HG03097 (cell line): Measurements from ENCODE around the gene CELSR1.

Experiments
- ATAC-seq: cut with Tn5 transposase; IDR thresholded peaks from one replicate; pipeline ENCODE4 v1.9.1; 2021; ENCODE audit not compliant: unreplicated experiment, low FRiP score

Gene CELSR1

DNA sequence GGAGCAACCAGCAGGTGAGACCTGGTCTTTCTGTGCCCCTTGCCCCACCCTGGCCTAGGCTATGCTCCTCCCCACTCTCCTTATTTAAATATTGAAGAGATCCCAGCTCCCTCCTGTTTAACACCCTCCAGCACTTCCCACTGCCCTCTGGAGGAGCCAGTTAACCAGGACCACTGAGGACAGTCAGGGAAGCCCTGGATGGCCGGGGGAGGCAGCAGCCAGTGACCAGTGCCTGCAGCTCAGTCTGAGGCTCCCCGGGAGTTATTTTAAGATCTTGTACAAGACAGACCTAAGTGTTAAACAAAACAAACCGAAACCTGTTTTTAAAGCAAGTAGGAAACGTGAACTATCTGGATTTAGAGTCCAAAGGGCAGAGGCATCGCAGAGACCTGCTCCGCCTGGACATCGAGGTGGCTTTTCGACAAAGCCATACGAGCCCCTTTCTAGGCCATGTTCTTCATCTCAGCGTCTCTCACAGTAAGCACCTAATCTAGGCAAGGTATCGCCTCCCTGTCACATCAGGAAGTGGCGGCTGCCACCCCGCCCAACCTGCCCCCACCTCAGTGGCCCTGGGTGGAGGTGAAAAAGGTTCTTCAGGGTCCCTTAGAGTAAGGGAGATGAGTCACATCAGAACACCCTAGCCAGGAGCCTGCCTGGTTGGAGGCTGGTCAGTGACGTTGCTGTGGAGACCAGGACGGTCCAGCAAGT, 166.7 kb downstream of the CELSR1 start:
- no peak for ATAC-seq

DNA sequence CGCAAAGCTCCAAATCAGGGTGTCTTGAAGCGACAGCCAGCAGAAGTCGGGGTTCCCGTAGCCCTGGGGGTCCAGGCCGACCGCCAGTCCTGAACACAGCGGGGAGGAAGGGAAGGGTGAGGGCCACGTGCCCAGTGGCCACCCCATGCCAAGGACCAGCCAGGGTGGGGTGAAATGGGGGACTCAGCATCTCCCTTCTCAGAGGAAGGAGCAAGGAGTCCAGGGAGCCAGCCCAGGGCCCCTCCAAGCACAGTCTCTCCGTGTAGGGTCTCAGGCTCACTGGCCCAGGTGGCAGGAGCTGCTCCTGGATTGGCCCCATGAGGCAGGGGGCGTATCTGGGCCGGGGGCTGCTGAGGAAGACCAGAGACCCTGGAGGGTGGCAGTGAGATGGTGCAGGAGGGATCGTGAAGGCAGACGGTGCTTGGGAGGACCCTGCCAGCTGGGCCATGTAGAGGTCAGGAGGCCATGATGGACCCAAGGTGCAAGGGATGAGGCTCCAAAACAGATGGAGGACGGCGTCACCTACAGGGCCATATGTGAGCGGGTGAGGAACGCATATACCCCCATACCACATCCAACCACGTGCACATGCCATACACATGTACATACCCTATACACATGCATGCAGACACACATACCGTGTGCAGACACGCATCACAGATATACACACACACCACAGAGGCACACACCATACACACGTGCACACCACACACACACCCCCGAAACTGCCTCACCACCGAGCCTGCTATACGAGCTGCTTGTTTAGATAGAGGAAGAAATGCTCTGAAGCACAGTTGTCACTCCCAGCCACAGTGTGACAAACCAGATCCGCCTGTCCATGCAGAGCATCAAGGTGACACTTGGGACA, 167.5 kb downstream of the CELSR1 start:
- ATAC-seq: no peak

DNA sequence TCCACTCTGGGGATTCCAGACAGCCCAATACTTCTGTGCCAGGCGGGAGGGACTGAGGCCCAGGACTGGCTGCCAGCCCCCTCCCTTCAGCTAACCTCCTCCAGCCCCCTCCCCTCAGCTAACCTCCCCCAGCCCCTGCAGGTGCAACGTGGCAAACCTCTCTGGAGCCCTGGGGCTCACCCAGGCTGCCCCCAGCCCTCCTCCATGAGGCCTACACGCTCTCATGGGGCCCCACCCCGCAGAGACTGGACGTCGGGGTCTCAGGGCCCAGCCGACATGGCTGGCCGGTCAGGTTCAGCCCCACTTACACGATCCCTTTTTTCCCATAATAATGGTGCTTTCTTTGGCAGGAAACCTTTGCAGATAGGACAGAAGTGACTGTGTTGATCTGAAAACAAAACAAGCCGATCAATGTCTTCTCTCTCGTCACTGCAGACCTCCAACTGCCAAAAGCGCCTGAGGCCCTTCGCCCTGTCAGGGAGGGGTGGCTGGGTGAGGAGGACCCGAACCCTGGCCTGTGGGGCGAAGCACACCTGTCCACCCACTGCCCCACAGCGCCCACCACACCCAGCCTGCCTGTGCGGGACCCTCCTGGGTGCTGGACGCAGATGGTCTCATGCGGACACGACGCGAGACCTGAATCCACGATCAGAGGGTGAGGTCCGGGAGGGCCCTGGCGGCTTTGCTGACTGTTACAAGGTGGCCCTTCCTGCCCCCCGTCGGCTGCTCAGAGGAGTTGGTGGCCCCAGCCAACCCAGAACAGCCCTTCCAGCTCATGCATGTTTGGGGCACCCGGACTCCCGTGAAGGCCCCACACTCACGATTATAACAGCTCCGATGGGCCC, 168.3 kb downstream of the CELSR1 start:
- no peak for ATAC-seq

DNA sequence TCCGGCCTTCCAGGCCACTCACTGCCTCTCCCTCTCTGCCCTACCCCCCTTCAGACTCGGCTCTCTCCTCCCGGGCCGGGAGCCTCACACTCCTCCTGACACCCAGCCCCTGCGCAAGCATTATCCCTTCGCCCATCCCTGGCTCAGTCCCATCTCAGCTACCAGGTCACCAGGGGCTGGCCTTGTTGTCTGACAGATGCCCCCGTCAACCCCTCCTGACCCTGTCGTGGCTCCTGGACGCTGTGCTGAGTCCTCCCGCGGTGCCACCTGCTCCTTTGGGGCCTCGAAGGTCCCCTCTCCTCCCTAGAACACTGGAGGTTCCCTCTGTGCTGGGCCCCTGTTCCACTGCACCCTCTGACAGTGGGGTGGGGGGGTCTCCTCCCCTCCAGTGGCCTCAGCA, 169.0 kb downstream of the CELSR1 start:
- ATAC-seq: no peak

DNA sequence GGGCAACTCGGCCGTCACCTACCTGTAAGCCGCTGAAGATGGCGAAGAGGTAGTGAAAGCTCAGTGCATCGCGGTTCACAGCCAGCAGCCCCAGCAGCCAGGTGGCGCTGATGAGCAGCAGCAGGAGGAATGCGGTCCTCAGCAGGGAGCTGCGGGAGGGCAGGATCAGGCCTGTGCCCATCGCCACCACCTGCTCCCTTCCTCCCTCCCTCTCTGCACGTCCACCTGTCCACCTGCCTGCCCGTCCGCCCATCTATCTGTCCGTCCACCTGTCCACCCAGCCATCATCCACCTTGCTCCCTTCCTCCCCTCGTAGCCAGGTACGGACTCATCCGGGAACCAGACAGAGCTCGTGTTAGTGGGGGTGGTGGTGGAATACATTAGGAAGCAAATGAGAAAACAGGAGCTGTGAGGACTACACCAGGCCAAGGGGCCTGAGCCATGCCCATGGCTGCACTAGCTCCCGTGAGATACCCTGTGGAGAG, 169.7 kb downstream of the CELSR1 start:
- no peak for ATAC-seq

DNA sequence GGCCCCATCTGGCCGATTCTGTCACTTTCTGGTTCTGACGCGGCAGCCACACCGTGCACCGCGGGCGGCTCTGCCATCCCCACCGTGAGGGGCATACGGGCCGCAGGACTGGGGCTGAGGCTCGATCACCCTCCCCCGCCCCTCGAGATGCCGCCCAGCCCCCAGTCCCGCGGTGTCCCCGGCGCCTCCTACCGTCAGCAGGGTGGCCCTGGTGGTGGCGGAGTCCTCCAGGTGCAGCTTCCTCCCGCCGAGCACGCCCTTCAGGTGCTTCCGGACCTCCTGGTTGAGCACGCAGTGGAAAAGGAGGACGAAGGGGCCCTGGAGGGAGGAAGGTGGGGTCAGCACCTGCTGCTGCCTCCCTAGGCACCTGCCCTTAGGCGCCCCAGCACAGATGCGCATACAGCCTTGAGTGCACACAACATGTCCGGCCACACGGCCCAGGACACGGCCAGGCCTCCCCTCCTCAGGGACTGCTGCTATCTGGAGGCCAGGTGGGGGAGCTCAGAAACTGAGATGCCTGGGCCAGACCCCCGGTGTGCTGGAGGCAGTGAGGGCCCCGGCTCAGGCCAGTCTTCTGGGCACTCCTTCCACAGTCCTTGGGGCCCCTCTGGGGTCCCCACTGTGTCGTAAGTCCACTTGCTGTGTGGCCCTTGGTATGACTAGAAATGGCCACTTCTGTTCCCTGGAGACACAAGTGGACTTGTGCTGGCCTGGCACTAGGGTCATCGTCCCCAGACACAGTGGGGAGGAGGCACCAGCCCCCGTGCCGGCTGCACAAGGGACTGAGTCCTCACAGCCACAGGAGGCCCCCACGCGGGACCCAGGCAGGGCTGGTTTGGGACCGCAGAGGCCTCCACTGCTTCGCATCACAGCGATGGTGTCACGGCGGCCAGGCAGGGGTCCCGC, 170.4 kb downstream of the CELSR1 start:
- no peak for ATAC-seq

DNA sequence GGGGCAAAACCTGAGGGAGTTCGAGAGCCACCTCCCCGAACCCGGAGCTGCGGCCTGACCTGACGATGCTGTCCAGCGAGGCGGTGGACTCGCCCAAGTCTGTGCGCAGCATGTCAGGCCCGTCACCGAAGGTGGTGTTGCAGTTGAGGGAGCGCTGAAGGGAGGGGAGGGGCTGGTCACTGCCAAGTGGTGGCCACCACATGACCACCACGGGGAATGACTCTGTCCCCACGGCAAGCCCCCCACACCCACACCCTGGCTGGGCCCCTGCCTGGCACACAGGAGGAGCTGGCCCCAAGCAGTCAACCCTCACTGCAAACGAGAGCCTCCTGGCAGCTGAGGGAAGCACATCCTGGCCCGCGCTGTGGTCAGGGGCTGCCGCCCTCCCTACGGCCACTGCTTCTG, 171.1 kb downstream of the CELSR1 start:
- ATAC-seq: no peak

DNA sequence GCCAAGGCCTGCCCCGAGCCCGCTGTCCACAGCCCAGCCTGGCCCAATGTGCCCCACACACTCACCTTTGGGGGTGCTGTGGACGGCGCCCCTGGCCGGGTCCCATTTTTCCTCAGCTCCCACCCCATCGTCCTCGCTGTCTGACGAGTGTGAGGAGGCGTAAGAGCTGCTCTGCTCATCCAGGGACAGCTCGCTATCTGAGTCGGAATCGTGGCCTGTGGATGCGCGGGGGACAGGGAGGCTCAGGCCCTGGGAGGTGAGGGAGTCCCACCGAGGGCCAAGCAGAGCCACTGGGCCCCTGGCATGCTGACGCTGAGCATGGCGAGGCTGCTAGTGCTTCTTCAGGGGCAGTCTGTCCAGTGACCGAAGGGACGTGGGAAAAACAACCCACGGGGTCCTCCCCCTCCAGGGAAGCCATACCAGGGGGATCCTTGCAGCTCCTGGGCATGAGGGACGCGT, 172.2 kb downstream of the CELSR1 start:
- no peak for ATAC-seq

DNA sequence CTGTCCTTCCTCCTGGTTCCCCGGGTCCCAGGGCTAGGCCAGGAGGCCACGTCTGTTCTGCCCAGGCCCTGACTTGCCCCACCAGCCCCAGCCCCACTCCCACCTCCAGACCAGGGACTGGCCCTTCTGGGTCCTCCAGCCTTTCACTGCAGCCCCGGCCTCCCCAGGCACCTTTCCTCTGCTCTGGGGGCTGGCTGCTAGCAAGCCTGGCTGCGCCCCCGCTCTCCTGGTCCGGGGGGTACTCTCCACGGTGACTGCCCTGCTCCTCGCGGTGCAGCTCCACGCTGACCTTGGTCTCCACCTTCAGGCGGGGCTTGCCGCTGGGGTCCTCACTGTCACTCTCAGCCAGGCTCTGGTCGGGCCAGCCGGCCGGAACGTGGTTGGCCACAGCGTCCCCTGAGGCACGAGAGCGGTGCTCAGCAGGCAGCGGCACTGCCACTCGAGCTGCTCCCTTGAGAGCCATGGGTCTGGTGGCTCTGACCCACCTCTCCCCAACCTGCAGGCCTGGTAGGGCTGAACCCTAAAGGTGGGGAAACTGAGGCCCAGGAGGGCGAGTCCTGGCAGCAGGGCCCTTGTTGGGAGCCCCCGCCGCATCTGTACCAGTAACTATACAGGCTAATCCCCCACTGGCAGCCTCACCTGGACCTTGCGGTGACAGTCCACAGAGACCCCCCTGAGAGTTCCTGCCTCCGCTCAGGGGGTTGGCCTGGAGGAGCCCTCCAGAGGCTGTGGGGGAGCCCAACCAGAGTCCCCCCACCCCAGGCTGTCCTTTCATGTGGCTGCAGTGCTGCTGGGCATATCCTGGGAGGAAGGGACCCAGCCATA, 172.9 kb downstream of the CELSR1 start:
- ATAC-seq: no peak

DNA sequence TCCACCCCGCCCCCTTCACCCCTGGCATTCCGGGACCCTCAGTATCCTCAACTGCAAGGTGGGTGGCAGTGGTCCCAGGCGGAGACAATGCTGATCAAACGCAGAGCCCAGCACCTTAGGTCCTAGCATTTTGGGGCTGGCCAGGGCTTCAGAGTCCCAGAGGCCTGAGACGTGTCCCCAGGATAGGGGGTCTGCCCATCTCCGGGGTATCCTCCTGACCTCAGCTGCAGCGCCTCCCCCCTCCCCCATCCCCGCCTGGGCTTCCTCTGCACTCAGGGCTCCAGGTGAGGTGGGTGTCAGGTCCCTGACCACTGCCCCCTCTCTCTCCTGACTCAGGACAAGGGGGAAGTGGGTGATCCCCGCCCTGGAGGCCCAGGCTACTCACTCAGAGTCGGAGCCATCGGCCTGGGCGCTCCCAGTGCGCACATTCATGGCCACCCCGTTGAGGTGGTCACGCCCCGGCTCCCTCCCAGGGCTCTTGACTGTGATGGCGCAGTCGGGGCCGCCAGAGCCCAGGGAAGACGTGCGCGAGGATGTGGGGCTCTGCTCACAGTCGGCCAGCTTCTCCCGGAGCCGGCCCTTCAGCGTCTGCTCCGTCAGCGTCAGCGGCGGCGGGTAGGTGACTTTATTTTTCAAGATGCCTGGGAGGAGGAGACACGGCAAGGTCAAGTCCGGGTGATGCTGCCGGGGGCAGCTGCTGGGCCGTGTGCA, 173.7 kb downstream of the CELSR1 start:
- no peak for ATAC-seq

DNA sequence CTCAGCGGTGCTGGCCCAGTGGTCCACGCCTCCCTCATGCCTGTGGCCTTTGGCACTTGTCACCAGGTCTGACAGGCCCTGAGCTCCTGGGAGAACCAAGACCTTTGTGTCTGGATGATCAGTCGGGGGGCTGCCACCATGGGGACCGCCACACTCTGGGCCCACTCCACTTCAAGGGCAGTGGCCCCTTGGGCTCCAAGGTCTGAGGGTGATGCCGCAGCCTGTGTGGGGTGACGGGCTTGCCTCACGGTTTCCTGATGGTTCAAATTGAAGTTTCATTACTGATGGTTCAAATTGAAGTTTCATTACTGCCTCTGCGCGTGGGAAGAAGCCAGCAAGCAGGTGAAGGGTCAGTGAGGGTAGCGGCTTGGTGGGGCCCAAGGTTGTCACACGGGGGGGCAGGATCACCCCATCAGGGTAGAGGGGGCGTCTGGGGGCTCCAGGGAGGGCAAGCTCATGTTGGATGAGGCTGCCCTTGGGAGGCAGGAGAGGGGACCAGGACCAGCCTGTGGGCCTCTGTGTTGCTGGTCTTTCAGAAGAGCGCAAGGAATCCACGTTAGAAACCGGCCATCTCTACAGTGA, 174.4 kb downstream of the CELSR1 start:
- no peak for ATAC-seq

DNA sequence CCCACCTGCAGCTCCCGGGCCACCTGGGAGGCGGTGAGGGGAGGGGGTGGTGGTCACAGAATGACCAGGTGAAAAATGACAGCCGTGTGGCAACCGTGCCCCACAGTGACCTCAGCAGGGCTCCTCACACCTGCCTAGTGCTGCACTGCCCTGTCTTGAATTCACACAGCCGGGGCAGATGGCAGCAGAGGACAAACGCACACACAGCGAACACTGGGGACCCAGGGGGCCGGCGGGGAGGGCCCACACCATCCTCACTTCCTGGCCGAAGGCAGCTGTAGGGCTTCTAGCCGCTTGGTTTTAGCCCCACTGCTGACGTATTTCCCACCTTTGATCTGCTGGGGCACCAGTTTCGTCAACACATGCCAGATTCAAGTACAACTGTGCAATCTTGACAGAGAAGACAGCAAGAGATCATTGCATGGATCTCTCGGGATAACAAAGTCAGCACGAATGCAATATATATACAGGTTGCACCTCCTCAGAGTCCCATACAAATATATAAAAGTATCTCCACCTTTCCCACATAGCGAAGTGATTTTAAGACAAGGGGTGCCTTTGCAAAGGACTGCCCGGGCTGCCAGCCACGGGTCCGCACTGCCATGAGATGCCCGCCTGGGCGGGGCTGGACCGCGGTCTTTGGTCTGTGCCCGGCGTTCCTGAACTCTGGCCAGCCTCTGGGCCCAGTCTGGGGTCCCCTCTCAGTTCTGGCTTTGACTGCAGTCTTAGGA, 175.1 kb downstream of the CELSR1 start:
- ATAC-seq: no peak

DNA sequence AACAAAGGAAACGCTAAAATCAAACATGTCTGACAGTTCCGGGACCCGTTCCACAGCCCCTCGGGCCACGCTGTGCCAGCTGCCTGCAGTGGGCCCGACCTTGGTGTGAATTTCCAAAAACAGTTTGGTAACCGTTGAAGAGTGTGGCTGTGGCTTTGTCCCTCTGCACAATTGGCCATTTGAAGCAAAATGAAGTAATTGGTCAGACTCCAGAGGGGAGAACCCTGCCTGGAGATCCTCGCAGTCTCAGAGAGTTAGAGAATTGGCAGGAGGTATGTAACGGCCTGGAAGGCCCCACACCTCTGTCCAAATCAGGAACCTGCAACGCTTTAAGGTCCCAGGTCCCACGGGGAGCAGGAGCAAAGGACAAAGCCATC, 175.6 kb downstream of the CELSR1 start:
- ATAC-seq: no peak

DNA sequence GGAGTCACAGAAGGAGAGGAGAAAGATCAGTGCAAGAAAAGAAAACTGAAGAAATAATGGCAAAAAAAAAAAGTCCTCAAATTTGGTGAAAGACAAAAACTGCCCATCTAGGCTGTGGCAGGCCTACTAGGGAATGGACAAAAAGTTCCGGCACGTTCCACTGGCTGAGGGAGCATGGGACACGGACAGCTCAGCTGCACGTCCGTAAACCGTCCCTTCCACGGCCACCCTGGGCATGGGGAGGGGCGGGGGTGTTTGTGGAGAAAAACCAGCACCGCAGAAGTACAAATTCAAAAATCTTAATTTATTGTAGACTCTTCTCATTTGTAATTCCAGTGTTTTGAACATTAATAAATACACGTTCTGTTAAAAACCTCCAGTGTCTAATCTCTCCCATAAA, 176.5 kb downstream of the CELSR1 start:
- no peak for ATAC-seq

DNA sequence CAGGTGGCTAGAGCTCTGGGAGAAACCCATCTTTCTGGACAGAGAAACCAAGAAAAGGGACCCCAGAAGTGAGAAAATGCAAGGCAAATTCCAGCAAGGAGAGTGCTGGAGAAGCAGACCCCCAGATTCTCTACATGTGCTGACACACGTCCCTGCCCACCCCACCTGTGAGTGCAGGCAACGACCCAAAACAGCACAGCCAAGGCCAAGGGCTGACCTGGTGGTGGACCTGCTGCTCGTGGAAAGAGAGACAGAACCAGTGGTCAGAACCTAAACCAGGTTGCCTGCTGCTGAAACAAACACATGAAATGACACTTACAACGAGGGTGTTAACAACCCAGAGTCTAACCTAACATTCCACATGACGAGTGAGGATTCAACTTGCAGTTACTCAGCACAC, 177.3 kb downstream of the CELSR1 start:
- ATAC-seq: no peak

DNA sequence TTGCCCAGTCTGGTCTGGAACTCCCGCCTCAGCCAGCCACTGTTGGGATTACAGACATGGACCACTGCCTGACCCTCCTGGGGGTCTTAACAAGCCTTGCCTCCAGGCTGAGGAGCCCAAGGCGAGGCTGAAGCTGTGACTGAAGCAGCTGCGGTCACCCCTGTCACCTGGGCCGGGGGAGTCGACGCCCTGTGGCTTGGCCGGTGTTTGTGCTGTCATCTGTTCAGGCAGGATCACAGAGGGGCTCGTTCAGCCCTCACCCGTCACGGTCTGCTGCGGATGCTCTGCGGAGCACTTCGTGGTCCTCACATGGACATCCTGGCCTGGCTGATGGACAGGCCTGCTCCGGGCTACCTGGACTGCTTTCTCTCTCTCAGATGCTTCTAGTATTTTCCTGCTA, 178.1 kb downstream of the CELSR1 start:
- no peak for ATAC-seq

DNA sequence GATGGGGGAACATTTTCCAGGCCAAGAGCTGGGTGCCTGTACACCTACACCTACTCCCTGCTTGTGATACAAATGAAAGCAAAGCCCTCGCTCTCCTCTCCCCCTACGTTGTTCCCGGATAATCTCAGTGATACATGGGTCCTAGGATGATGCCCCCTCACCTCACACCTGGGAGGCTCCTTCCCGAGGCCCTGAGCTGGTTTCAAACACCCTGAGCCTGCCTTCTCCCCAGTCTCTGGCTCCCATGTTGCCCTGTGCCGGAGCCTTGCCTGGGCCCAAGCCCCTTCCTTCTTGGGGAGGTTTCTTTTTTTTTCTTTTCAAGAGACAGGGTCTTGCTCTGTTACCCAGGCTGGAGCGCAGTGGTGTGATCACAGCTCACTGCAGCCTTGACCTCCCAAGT, 178.7 kb downstream of the CELSR1 start:
- ATAC-seq: no peak
